VCaP (cell line): Measurements from ENCODE around the gene MYL6B.

Source experiments
- H3K27ac ChIP-seq: fragments of 450-650 bp; 2 replicates; pipeline ENCODE4 v1.5.1; 2017
- CTCF ChIP-seq: fragments of 450-650 bp; conservative IDR thresholded peaks from 2 replicates; pipeline ENCODE4 v1.5.1; 2017; ENCODE audit warnings: mild to moderate bottlenecking, moderate library complexity

Gene MYL6B

GRCh38 chr12:56157201-56158028 is 5.0 kb downstream of the MYL6B start:
- peak; percentile 62 for TF ChIP-seq CTCF
- peak overlapping the region; percentile 94 for H3K27ac ChIP-seq

GRCh38 chr12:56158029-56158925 is 5.9 kb downstream of the MYL6B start, which contains the start of gene MYL6:
Gene MYL6 (plus strand): TSS chr12:56158359. CDS start chr12:56158402, 43 bp downstream.
- TF ChIP-seq CTCF = no peak; the same call in 1 of the 2 replicates
- peak within 1 kb of the TSS; percentile 94 for H3K27ac ChIP-seq

- TF ChIP-seq CTCF = no peak
- H3K27ac ChIP-seq = peak overlapping the region; percentile 94
Measured at GRCh38 chr12:56158926-56159461, 6.6 kb downstream of the MYL6B start.

- peak overlapping the region; percentile 94 for H3K27ac ChIP-seq
- TF ChIP-seq CTCF = no peak
Measured at GRCh38 chr12:56159482-56160192, 7.2 kb downstream of the MYL6B start.

GRCh38 chr12:56160193-56160763 is 7.9 kb downstream of the MYL6B start:
- H3K27ac ChIP-seq = peak overlapping the region; percentile 94
- no peak for TF ChIP-seq CTCF

GRCh38 chr12:56160894-56161689 is 8.7 kb downstream of the MYL6B start:
- peak overlapping the region; percentile 94; the same call in 1 of the 2 replicates for H3K27ac ChIP-seq
- TF ChIP-seq CTCF = no peak
